HEK293 (cell line): ENCODE data around the gene SRBD1.

Source experiments
- CTCF ChIA-PET: fragments of 350-600 bp; formaldehyde crosslinking; extraction: SDS; loops from one replicate; lab custom pipeline; 2021; ENCODE audit warnings: antibody characterized with exemption; lab: Yijun Ruan, JAX
- POLR2A ChIA-PET: fragments of 300-600 bp; formaldehyde crosslinking; extraction: SDS; loops from one replicate; lab custom pipeline; 2020; ENCODE audit warnings: antibody characterized with exemption, inconsistent platforms; lab: Yijun Ruan, JAX
- H3K27ac ChIP-seq: fragments of 200-500 bp; sonication (Bioruptor generic); 2 replicates; pipeline ENCODE4 v1.5.1; 2014; ENCODE audit warnings: low read depth, low read length, control low read depth, inconsistent platforms; ENCODE audit errors: extremely low read depth
- H3K36me3 ChIP-seq, 2 experiments: fragments of 200-500 bp in 1 of 2; sonication (Bioruptor generic) in 1 of 2; 1 replicate in 1 of 2; 2 replicates in 1 of 2; pipeline ENCODE4 v1.5.1; 2014 to 2017; ENCODE audit warnings: inconsistent platforms in 2 of 2, low read length in 2 of 2; ENCODE audit not compliant: control insufficient read depth in 2 of 2, insufficient read depth in 1 of 2
- H3K4me1 ChIP-seq: fragments of 200-500 bp; sonication (Bioruptor generic); 2 replicates; pipeline ENCODE4 v1.5.1; 2014; ENCODE audit warnings: mild to moderate bottlenecking, low read length, inconsistent platforms; ENCODE audit not compliant: control insufficient read depth, insufficient read depth
- H3K4me3 ChIP-seq: 2 replicates; pipeline ENCODE4 v1.5.1; 2011; ENCODE audit warnings: low read depth, mild to moderate bottlenecking, control low read depth, low read length, moderate library complexity
- H3K9me3 ChIP-seq: fragments of 200-500 bp; sonication (Bioruptor generic); 2 replicates; pipeline ENCODE4 v1.5.1; 2014; ENCODE audit warnings: low read depth, low read length, inconsistent platforms; ENCODE audit not compliant: control insufficient read depth, insufficient read depth
- FEZF1 ChIP-seq: fragments of 450-650 bp; formaldehyde crosslinking; IDR thresholded peaks from 2 replicates; pipeline ENCODE4 v1.5.1; 2016; ENCODE audit warnings: missing biosample characterization, missing genetic modification characterization
- OSR2 ChIP-seq: fragments of 450-650 bp; formaldehyde crosslinking; IDR thresholded peaks from 2 replicates; pipeline ENCODE4 v1.5.1; 2016; ENCODE audit warnings: missing biosample characterization, missing genetic modification characterization
- PRDM1 ChIP-seq: fragments of 450-650 bp; formaldehyde crosslinking; IDR thresholded peaks from 2 replicates; pipeline ENCODE4; 2016; ENCODE audit warnings: missing biosample characterization, missing genetic modification characterization
- SCRT2 ChIP-seq: fragments of 450-650 bp; formaldehyde crosslinking; IDR thresholded peaks from 2 replicates; pipeline ENCODE4 v1.5.1; 2016; ENCODE audit warnings: missing biosample characterization, missing genetic modification characterization
- ZBTB17 ChIP-seq: fragments of 450-650 bp; formaldehyde crosslinking; IDR thresholded peaks from 2 replicates; pipeline ENCODE4 v1.5.1; 2016; ENCODE audit warnings: missing biosample characterization, missing genetic modification characterization
- ZFP69B ChIP-seq: fragments of 450-650 bp; formaldehyde crosslinking; IDR thresholded peaks from 2 replicates; pipeline ENCODE4 v1.5.1; 2016; ENCODE audit warnings: missing biosample characterization, missing genetic modification characterization
- ZNF155 ChIP-seq: fragments of 450-650 bp; formaldehyde crosslinking; IDR thresholded peaks from 2 replicates; pipeline ENCODE4 v1.5.1; 2016; ENCODE audit warnings: missing biosample characterization, missing genetic modification characterization
- ZNF211 ChIP-seq: fragments of 450-650 bp; formaldehyde crosslinking; IDR thresholded peaks from 2 replicates; pipeline ENCODE4 v1.5.1; 2016; ENCODE audit warnings: low read depth, missing biosample characterization, missing genetic modification characterization
- ZNF501 ChIP-seq: fragments of 450-650 bp; formaldehyde crosslinking; IDR thresholded peaks from 2 replicates; pipeline ENCODE4 v1.5.1; 2016; ENCODE audit warnings: missing biosample characterization, missing genetic modification characterization
- ZNF549 ChIP-seq: fragments of 450-650 bp; IDR thresholded peaks from 2 replicates; pipeline ENCODE4 v1.5.1; 2018; ENCODE audit warnings: missing biosample characterization, missing genetic modification characterization, mild to moderate bottlenecking, inconsistent platforms, moderate library complexity
- TF ChIP-seq, protein P1 (sequence below): fragments of 450-650 bp; formaldehyde crosslinking; IDR thresholded peaks from 2 replicates; pipeline ENCODE4 v1.5.1; 2016; ENCODE audit warnings: missing biosample characterization, missing genetic modification characterization
- TF ChIP-seq, protein P2 (sequence below): fragments of 450-650 bp; formaldehyde crosslinking; optimal IDR thresholded peaks from 2 replicates; pipeline ENCODE3; 2016; ENCODE audit warnings: missing biosample characterization, mild to moderate bottlenecking, missing genetic modification characterization

The SRBD1 gene

GRCh38 chr2:45459860-45460259, 151.2 kb downstream of the SRBD1 start:
- CTCF ChIA-PET: interaction anchor here (0.6 kb wide), 1 partner anchor 35 kb away, joined by 5 read pairs; no protein-coding TSS in a partner anchor
- POLR2A ChIA-PET: no interaction called here
- H3K36me3 ChIP-seq: no peaks in the 10 kb centered on the region
- no peaks in the 10 kb centered on the region for H3K9me3 ChIP-seq
- 0 out of 2 replicates have a peak, but pooled peaks have one; percentile 11 for TF ChIP-seq ZNF549 (tag by site-specific recombination)
- no peak for TF ChIP-seq ZNF211 (tag by site-specific recombination)
- TF ChIP-seq, all 188 proteins: peak for 1
- Histone ChIP-seq H3K4me1 (no peaks in the 10 kb centered on the region), H3K4me3 (no peak overlapping the region), H3K27ac (no peak overlapping the region)

DNA sequence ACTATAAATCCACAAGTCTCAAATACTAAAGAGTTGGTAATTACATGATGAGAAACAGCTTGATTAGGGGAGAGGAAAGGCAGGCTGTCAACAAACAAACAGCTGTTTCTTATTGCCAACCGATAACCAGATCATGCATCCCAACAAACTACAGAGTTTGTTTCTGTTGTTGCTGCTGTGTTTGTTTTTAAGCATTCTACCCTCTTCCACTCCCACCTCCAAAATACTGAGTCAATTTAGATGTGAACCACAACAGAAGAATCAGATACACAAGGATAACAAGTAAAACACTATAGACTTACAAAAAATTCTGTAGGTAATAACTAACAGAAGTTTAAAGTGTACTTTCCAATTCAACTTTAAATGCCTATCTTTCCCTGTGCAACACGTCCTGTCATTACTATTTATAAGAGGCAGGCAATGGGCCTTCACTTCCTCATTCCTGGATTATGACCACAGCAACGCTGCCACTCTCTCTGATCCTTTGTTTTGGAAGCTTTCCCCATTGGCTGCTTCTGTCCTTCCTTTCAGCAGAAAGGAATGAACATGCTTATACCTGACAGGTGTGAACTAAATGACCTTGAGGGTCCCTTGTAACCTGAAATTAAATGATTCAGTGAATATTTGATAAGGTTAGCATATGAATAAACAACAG, 152.0 kb downstream of the SRBD1 start:
- Histone ChIP-seq H3K27ac (no peak overlapping the region), H3K9me3 (no peaks in the 10 kb centered on the region), H3K4me1 (no peaks in the 10 kb centered on the region), H3K4me3 (no peak overlapping the region), H3K36me3 (no peaks in the 10 kb centered on the region)
- ChIA-PET CTCF (interaction anchor here (1.4 kb wide), 1 partner anchor 36 kb away, joined by 3 read pairs; no protein-coding TSS in a partner anchor), POLR2A (no interaction called here)
- TF ChIP-seq ZBTB17 (tag by site-specific recombination): 0 out of 2 replicates have a peak, but pooled peaks have one; percentile 22
- TF ChIP-seq, protein P1, sequence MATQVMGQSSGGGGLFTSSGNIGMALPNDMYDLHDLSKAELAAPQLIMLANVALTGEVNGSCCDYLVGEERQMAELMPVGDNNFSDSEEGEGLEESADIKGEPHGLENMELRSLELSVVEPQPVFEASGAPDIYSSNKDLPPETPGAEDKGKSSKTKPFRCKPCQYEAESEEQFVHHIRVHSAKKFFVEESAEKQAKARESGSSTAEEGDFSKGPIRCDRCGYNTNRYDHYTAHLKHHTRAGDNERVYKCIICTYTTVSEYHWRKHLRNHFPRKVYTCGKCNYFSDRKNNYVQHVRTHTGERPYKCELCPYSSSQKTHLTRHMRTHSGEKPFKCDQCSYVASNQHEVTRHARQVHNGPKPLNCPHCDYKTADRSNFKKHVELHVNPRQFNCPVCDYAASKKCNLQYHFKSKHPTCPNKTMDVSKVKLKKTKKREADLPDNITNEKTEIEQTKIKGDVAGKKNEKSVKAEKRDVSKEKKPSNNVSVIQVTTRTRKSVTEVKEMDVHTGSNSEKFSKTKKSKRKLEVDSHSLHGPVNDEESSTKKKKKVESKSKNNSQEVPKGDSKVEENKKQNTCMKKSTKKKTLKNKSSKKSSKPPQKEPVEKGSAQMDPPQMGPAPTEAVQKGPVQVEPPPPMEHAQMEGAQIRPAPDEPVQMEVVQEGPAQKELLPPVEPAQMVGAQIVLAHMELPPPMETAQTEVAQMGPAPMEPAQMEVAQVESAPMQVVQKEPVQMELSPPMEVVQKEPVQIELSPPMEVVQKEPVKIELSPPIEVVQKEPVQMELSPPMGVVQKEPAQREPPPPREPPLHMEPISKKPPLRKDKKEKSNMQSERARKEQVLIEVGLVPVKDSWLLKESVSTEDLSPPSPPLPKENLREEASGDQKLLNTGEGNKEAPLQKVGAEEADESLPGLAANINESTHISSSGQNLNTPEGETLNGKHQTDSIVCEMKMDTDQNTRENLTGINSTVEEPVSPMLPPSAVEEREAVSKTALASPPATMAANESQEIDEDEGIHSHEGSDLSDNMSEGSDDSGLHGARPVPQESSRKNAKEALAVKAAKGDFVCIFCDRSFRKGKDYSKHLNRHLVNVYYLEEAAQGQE (tag by site-specific recombination): no peak
- peak; percentile 60 for TF ChIP-seq SCRT2 (tag by site-specific recombination)
- TF ChIP-seq FEZF1 (tag by site-specific recombination): peak; percentile 18; the same call in 1 of the 2 replicates
- TF ChIP-seq ZFP69B (tag by site-specific recombination): no peak
- TF ChIP-seq PRDM1 (tag by site-specific recombination): peak; percentile 62; the same call in 1 of the 2 replicates

- Histone ChIP-seq H3K36me3 (no peaks in the 10 kb centered on the region), H3K4me1 (no peaks in the 10 kb centered on the region), H3K9me3 (no peaks in the 10 kb centered on the region), H3K4me3 (no peak overlapping the region), H3K27ac (no peak overlapping the region)
- ChIA-PET POLR2A (no interaction called here), CTCF (interaction anchor here (1.0 to 1.4 kb wide), 2 partner anchors 35 to 38 kb away, joined by 3 to 4 read pairs; no protein-coding TSS in a partner anchor)
- TF ChIP-seq ZNF155 (tag by site-specific recombination): no peak
- no peak for TF ChIP-seq ZNF501 (tag by site-specific recombination)
- TF ChIP-seq, protein P2, sequence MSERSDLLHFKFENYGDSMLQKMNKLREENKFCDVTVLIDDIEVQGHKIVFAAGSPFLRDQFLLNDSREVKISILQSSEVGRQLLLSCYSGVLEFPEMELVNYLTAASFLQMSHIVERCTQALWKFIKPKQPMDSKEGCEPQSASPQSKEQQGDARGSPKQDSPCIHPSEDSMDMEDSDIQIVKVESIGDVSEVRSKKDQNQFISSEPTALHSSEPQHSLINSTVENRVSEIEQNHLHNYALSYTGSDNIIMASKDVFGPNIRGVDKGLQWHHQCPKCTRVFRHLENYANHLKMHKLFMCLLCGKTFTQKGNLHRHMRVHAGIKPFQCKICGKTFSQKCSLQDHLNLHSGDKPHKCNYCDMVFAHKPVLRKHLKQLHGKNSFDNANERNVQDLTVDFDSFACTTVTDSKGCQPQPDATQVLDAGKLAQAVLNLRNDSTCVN (tag by site-specific recombination): no peak
- TF ChIP-seq ZNF211 (tag by site-specific recombination): no peak
- TF ChIP-seq OSR2 (tag by site-specific recombination): no peak
These were observed 153.7 kb downstream of the SRBD1 start for GRCh38 chr2:45457211-45457945.
